Cardiac muscle cell (in vitro differentiated cells and primary cell): ENCODE measurements around the gene ARL3. TPM values are rescaled to one million over a fixed set of nuclear protein-coding genes. Genes with fewer than 3 reads are reported as not detected.

Experiments used
- DNase-seq, 2 donors: peaks; one replicate each; pipeline versions ENCODE4 v3.0.0 to v3.0.0-alpha.2; 2010 to 2017; ENCODE audit warnings: low read depth in 1 of 2, low spot score in 1 of 2
- H3K27ac ChIP-seq: fragments of 200-600 bp; sonication (generic); 2 replicates; pipeline ENCODE4 v1.5.1; 2016
- H3K27me3 ChIP-seq: fragments of 200-600 bp; sonication (generic); 2 replicates; pipeline ENCODE4 v1.6.0; 2016; ENCODE audit warnings: control low read depth
- H3K36me3 ChIP-seq: fragments of 200-600 bp; sonication (generic); 2 replicates; pipeline ENCODE4 v1.5.1; 2016; ENCODE audit warnings: control low read depth
- H3K4me1 ChIP-seq: fragments of 200-600 bp; sonication (generic); 2 replicates; pipeline ENCODE4 v1.8.1; 2017; ENCODE audit warnings: low read depth, mild to moderate bottlenecking, mixed run types
- H3K4me3 ChIP-seq: fragments of 200-600 bp; sonication (generic); 2 replicates; pipeline ENCODE4 v1.5.1; 2016; ENCODE audit warnings: mild to moderate bottlenecking
- H3K9me3 ChIP-seq: fragments of 200-600 bp; sonication (generic); 2 replicates; pipeline ENCODE4 v1.5.1; 2017; ENCODE audit warnings: low read depth, mild to moderate bottlenecking, control low read depth
- CTCF ChIP-seq: IDR thresholded peaks from 2 replicates; pipeline ENCODE4 v1.5.1; 2012; ENCODE audit warnings: low read depth, mild to moderate bottlenecking, low read length
- polyA plus RNA-seq: library from polyadenylated mRNA; unstranded; fragments of >200 nt; fragmentation: Nextera tagmentation; extraction: Ambion mirVana; gene quantifications from 2 replicates; pipeline ENCODE4 v1.2.1, GENCODE V29; 2016
- total RNA-seq: library from RNA; depleted of rRNA; stranded (reverse); fragments of >200 nt; gene quantifications from 2 replicates; pipeline ENCODE4 v1.2.3, GENCODE V29; 2016

Gene ARL3
- total and polyA plus RNA-seq, 2 experiments from 2014 or later, result 16.3 to 47.3 TPM

- DNase-seq, result no peak
- Histone ChIP-seq H3K36me3 (peaks cover 16% of the 10 kb centered on the region), H3K4me1 (no peaks in the 10 kb centered on the region), H3K4me3 (no peak overlapping the region), H3K9me3 (no peaks in the 10 kb centered on the region), H3K27ac (no peak overlapping the region), H3K27me3 (no peaks in the 10 kb centered on the region)
- no peak for TF ChIP-seq CTCF
Measured at GRCh38 chr10:102731222-102731800, 17.1 kb upstream of the ARL3 start.

- Histone ChIP-seq H3K4me1 (no peaks in the 10 kb centered on the region), H3K9me3 (no peaks in the 10 kb centered on the region), H3K27ac (peak overlapping the region; percentile 42), H3K27me3 (no peaks in the 10 kb centered on the region), H3K4me3 (no peak overlapping the region), H3K36me3 (peaks cover 16% of the 10 kb centered on the region)
- peak; percentile 90 for DNase-seq
- TF ChIP-seq CTCF, result peak; percentile 94
Measured at GRCh38 chr10:102729029-102730026, 15.1 kb upstream of the ARL3 start.

GRCh38 chr10:102727037-102727818, 13.0 kb upstream of the ARL3 start:
- no peak for TF ChIP-seq CTCF
- Histone ChIP-seq H3K4me3 (no peak overlapping the region), H3K27me3 (no peaks in the 10 kb centered on the region), H3K9me3 (no peaks in the 10 kb centered on the region), H3K36me3 (peaks cover 8% of the 10 kb centered on the region), H3K27ac (no peak overlapping the region), H3K4me1 (no peaks in the 10 kb centered on the region)
- no peak for DNase-seq

GRCh38 chr10:102726274-102726673, 12.1 kb upstream of the ARL3 start:
- no peaks in the 10 kb centered on the region for H3K27me3 ChIP-seq
- H3K36me3 ChIP-seq, result peaks cover 5% of the 10 kb centered on the region
- no peaks in the 10 kb centered on the region for H3K9me3 ChIP-seq
- no peak for DNase-seq
- H3K4me1 ChIP-seq, result no peaks in the 10 kb centered on the region
- H3K27ac ChIP-seq, result no peak overlapping the region
- no peak for TF ChIP-seq CTCF
- no peak overlapping the region for H3K4me3 ChIP-seq

- H3K27ac ChIP-seq, result no peak overlapping the region
- no peak for TF ChIP-seq CTCF
- DNase-seq, result no peak
- H3K36me3 ChIP-seq, result peaks cover 5% of the 10 kb centered on the region
- H3K9me3 ChIP-seq, result no peaks in the 10 kb centered on the region
- no peaks in the 10 kb centered on the region for H3K4me1 ChIP-seq
- H3K27me3 ChIP-seq, result no peaks in the 10 kb centered on the region
- H3K4me3 ChIP-seq, result no peak overlapping the region
Measured at GRCh38 chr10:102723989-102724388, 9.8 kb upstream of the ARL3 start.
